ENCODE measurements around the gene CPNE2.
"Not testable (repeated sequence)": the region's sequence is repeated elsewhere in the genome, so short reads cannot be mapped to it uniquely, and the experiment has no call there.

Gene CPNE2

GRCh38 chr16:57098188-57098841 is 5.9 kb downstream of the CPNE2 start:
- no peak for DNase-seq (ENCODE audit: low read depth)

- DNase-seq (ENCODE audit: low read depth), result not testable (repeated sequence)
Observed at GRCh38 chr16:57099965-57100364, 7.6 kb downstream of the CPNE2 start.

GRCh38 chr16:57100445-57100844 is 8.1 kb downstream of the CPNE2 start:
- no peak for DNase-seq (ENCODE audit: low read depth)

GRCh38 chr16:57102888-57103851 is 10.8 kb downstream of the CPNE2 start:
- DNase-seq (ENCODE audit: low read depth), result no peak

GRCh38 chr16:57104706-57105105 is 12.3 kb downstream of the CPNE2 start:
- DNase-seq (ENCODE audit: low read depth), result no peak

- DNase-seq (ENCODE audit: low read depth), result no peak
Observed at GRCh38 chr16:57105184-57105583, 12.8 kb downstream of the CPNE2 start.

GRCh38 chr16:57106767-57107166 is 14.4 kb downstream of the CPNE2 start:
- no peak for DNase-seq (ENCODE audit: low read depth)

- DNase-seq (ENCODE audit: low read depth), result no peak
Observed at GRCh38 chr16:57107321-57107922, 15.0 kb downstream of the CPNE2 start.

GRCh38 chr16:57108432-57108831 is 16.0 kb downstream of the CPNE2 start:
- DNase-seq (ENCODE audit: low read depth), result no peak

- not testable (repeated sequence) for DNase-seq (ENCODE audit: low read depth)
Observed at GRCh38 chr16:57109259-57110105, 17.1 kb downstream of the CPNE2 start.

- no peak for DNase-seq (ENCODE audit: low read depth)
Observed at GRCh38 chr16:57110937-57111336, 18.6 kb downstream of the CPNE2 start.

GRCh38 chr16:57111420-57111819 is 19.0 kb downstream of the CPNE2 start:
- no peak for DNase-seq (ENCODE audit: low read depth)

GRCh38 chr16:57112403-57113041 is 20.1 kb downstream of the CPNE2 start:
- DNase-seq (ENCODE audit: low read depth), result no peak

GRCh38 chr16:57113042-57113453 is 20.7 kb downstream of the CPNE2 start:
- no peak for DNase-seq (ENCODE audit: low read depth)

- DNase-seq (ENCODE audit: low read depth), result no peak
Observed at GRCh38 chr16:57113664-57114063, 21.3 kb downstream of the CPNE2 start.

- no peak for DNase-seq (ENCODE audit: low read depth)
Observed at GRCh38 chr16:57115168-57115513, 22.8 kb downstream of the CPNE2 start.

- DNase-seq (ENCODE audit: low read depth), result no peak
Observed at GRCh38 chr16:57115514-57116182, 23.3 kb downstream of the CPNE2 start.

- no peak for DNase-seq (ENCODE audit: low read depth)
Observed at GRCh38 chr16:57118461-57119084, 26.2 kb downstream of the CPNE2 start.

- no peak for DNase-seq (ENCODE audit: low read depth)
Observed at GRCh38 chr16:57123216-57123973, 31.0 kb downstream of the CPNE2 start.
